Measurements from ENCODE around the gene MTUS2.

DNA sequence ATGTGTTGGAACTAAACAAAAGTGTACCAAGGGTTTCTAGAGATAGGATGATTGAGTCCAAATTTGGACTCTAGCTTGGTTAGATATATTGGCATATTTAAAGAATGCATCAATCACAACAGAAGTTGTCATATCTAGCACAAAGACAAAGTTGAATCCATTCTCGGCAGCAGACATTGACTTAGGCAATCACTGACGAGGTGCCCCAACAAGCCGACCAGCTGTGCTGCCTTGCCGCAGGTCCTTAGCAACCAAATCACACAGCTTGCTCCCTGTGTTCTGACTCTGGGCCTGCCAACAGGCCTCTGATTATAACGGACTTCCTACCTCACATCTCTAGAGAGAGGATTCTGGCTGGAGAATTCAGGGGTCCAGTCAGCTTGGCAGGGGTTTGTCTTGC is 208.7 kb downstream of the MTUS2 start:
- TF ChIP-seq, protein P1, sequence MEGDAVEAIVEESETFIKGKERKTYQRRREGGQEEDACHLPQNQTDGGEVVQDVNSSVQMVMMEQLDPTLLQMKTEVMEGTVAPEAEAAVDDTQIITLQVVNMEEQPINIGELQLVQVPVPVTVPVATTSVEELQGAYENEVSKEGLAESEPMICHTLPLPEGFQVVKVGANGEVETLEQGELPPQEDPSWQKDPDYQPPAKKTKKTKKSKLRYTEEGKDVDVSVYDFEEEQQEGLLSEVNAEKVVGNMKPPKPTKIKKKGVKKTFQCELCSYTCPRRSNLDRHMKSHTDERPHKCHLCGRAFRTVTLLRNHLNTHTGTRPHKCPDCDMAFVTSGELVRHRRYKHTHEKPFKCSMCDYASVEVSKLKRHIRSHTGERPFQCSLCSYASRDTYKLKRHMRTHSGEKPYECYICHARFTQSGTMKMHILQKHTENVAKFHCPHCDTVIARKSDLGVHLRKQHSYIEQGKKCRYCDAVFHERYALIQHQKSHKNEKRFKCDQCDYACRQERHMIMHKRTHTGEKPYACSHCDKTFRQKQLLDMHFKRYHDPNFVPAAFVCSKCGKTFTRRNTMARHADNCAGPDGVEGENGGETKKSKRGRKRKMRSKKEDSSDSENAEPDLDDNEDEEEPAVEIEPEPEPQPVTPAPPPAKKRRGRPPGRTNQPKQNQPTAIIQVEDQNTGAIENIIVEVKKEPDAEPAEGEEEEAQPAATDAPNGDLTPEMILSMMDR (IDR thresholded peaks at IDR 0.05): no peak
- no peak for TF ChIP-seq POLR2A (IDR thresholded peaks at IDR 0.05)
- TF ChIP-seq EP300 (IDR thresholded peaks at IDR 0.05): no peak

All from suprapubic skin (tissue), 3 donors.